T-helper 22 cell (primary cell): ENCODE results near the gene MSI2.
A peak's percentile ranks its signal among the peaks of the same experiment; 100 is the strongest.
"Not testable (repeated sequence)": the region's sequence is repeated elsewhere in the genome, so short reads cannot be mapped to it uniquely, and the experiment has no call there.

Experiments
- DNase-seq: peaks from one replicate; pipeline ENCODE4 v3.0.0-alpha.2; 2020; ENCODE audit warnings: low read depth

MSI2 gene

GRCh38 chr17:57255776-57256681 is at the start of gene MSI2:
MSI2 (plus strand) TSS chr17:57256523; CDS start chr17:57256743, 220 bp downstream.
- DNase-seq: peak; percentile 92

- no peak for DNase-seq
Measured at GRCh38 chr17:57206928-57207327, 49.4 kb upstream of the MSI2 start.

GRCh38 chr17:57207396-57207795 is 48.9 kb upstream of the MSI2 start:
- DNase-seq: no peak

GRCh38 chr17:57210224-57210553 is 46.1 kb upstream of the MSI2 start:
- DNase-seq: no peak

GRCh38 chr17:57210972-57211411 is 45.3 kb upstream of the MSI2 start:
- no peak for DNase-seq

GRCh38 chr17:57211543-57211942 is 44.8 kb upstream of the MSI2 start:
- no peak for DNase-seq

GRCh38 chr17:57213180-57213825 is 43.0 kb upstream of the MSI2 start:
- no peak for DNase-seq

GRCh38 chr17:57215317-57215716 is 41.0 kb upstream of the MSI2 start:
- no peak for DNase-seq

GRCh38 chr17:57221366-57222350 is 34.7 kb upstream of the MSI2 start:
- DNase-seq: no peak

GRCh38 chr17:57222422-57222821 is 33.9 kb upstream of the MSI2 start:
- not testable (repeated sequence) for DNase-seq

GRCh38 chr17:57225127-57225526 is 31.2 kb upstream of the MSI2 start:
- DNase-seq: no peak

- DNase-seq: no peak
Measured at GRCh38 chr17:57226793-57227192, 29.5 kb upstream of the MSI2 start.

- DNase-seq: no peak
Measured at GRCh38 chr17:57228911-57229310, 27.4 kb upstream of the MSI2 start.

GRCh38 chr17:57234061-57234738 is 22.1 kb upstream of the MSI2 start:
- no peak for DNase-seq

- no peak for DNase-seq
Measured at GRCh38 chr17:57234739-57235092, 21.6 kb upstream of the MSI2 start.

GRCh38 chr17:57235124-57235523 is 21.2 kb upstream of the MSI2 start:
- no peak for DNase-seq

- DNase-seq: no peak
Measured at GRCh38 chr17:57236686-57237299, 19.5 kb upstream of the MSI2 start.

GRCh38 chr17:57240648-57241047 is 15.7 kb upstream of the MSI2 start:
- DNase-seq: no peak

- DNase-seq: no peak
Measured at GRCh38 chr17:57242148-57242547, 14.2 kb upstream of the MSI2 start.

- DNase-seq: peak; percentile 50
Measured at GRCh38 chr17:57243171-57243622, 13.1 kb upstream of the MSI2 start.

GRCh38 chr17:57245786-57246185 is 10.5 kb upstream of the MSI2 start:
- DNase-seq: no peak
